ENCODE data around the gene EVL. TPM values are rescaled to one million over a fixed set of nuclear protein-coding genes. Genes with fewer than 3 reads are reported as not detected.

The EVL gene
- total RNA-seq, 5 donors from 2014 or later (not counting 1 experiment from before 2014, with no cell fraction given): 1,049 to 1,157 (median 1,125) TPM

GRCh38 chr14:100054316-100055075 lies 10.7 kb upstream of the EVL start:
- Histone ChIP-seq H3K27ac (ENCODE audit: low read length) (no peak overlapping the region), H3K27me3 (replicated peaks in 1 of 2; ENCODE audit: control insufficient read depth in 2 of 2, extremely low read depth in 1 of 2, insufficient read depth in 2 of 2, low read length in 1 of 2) (no peaks in the 10 kb centered on the region), H3K4me3 (ENCODE audit: control insufficient read depth in 1 of 2, extremely low read depth in 1 of 2, low read length in 1 of 2) (no peak overlapping the region), H3K4me1 (ENCODE audit: control insufficient read depth in 1 of 2, extremely low read depth in 1 of 2, insufficient read depth in 2 of 2, low read length in 2 of 2) (peaks cover 13 to 28% of the 10 kb centered on the region in 2 experiments), H3K9me3 (no peaks in the 10 kb centered on the region), H3K36me3 (ENCODE audit: control insufficient read depth in 2 of 2, extremely low read depth in 1 of 2, insufficient read depth in 1 of 2, low read length in 1 of 2) (no peaks in the 10 kb centered on the region)
- ATAC-seq (replicated peaks in 1 of 4) (no peak), DNase-seq (no peak)
- Mint-ChIP-seq H3K36me3 (no peaks in the 10 kb centered on the region), H3K27ac (no peak overlapping the region), H3K4me1 (peaks cover 34 to 42% (median 34%) of the 10 kb centered on the region in 3 donors), H3K9me3 (no peaks in the 10 kb centered on the region), H3K27me3 (no peaks in the 10 kb centered on the region), H3K4me3 (no peak overlapping the region)
- POLR2A ChIA-PET: interaction anchor here in 1 of 2 donors (0.7 kb wide), 1 partner anchor 106 kb away, joined by 11 read pairs; no protein-coding TSS in a partner anchor
- WGBS (ENCODE audit: insufficient coverage): 88% methylated on average over 7 of the region's 13 CpGs
- CTCF ChIA-PET: interaction anchor here (0.7 to 1.7 kb wide), 3 partner anchors 53 to 65 kb away, joined by 4 read pairs; no protein-coding TSS in a partner anchor

- Histone ChIP-seq H3K36me3 (ENCODE audit: control insufficient read depth in 2 of 2, extremely low read depth in 1 of 2, insufficient read depth in 1 of 2, low read length in 1 of 2) (no peaks in the 10 kb centered on the region), H3K27ac (ENCODE audit: low read length) (no peak overlapping the region), H3K27me3 (replicated peaks in 1 of 2; ENCODE audit: control insufficient read depth in 2 of 2, extremely low read depth in 1 of 2, insufficient read depth in 2 of 2, low read length in 1 of 2) (no peaks in the 10 kb centered on the region), H3K9me3 (no peaks in the 10 kb centered on the region), H3K4me3 (ENCODE audit: control insufficient read depth in 1 of 2, extremely low read depth in 1 of 2, low read length in 1 of 2) (no peak overlapping the region), H3K4me1 (ENCODE audit: control insufficient read depth in 1 of 2, extremely low read depth in 1 of 2, insufficient read depth in 2 of 2, low read length in 2 of 2) (peaks cover 32 to 44% of the 10 kb centered on the region in 2 experiments)
- Mint-ChIP-seq H3K27me3 (no peaks in the 10 kb centered on the region), H3K36me3 (no peaks in the 10 kb centered on the region), H3K27ac (peak overlapping the region; percentile 90 to 93), H3K9me3 (no peaks in the 10 kb centered on the region), H3K4me1 (peaks cover 47 to 59% (median 48%) of the 10 kb centered on the region in 3 donors), H3K4me3 (no peak overlapping the region)
- no peak for DNase-seq
- WGBS (ENCODE audit: insufficient coverage): 100% methylated on average over 1 of the region's 3 CpGs
- POLR2A ChIA-PET: no interaction called here
- ATAC-seq (replicated peaks in 1 of 4): no peak
- CTCF ChIA-PET: interaction anchor here (0.8 to 5.2 kb wide), 12 partner anchors 9 to 53 kb away, joined by 3 to 30 read pairs (median 4); partner anchors contain the start of gene EVL (in 1 of the 2)
Observed at GRCh38 chr14:100056431-100056830, 8.8 kb upstream of the EVL start.

GRCh38 chr14:100056964-100057795 lies 8.0 kb upstream of the EVL start:
- Histone ChIP-seq H3K27me3 (replicated peaks in 1 of 2; ENCODE audit: control insufficient read depth in 2 of 2, extremely low read depth in 1 of 2, insufficient read depth in 2 of 2, low read length in 1 of 2) (no peaks in the 10 kb centered on the region), H3K36me3 (ENCODE audit: control insufficient read depth in 2 of 2, extremely low read depth in 1 of 2, insufficient read depth in 1 of 2, low read length in 1 of 2) (no peaks in the 10 kb centered on the region), H3K9me3 (no peaks in the 10 kb centered on the region), H3K27ac (ENCODE audit: low read length) (no peak overlapping the region), H3K4me3 (ENCODE audit: control insufficient read depth in 1 of 2, extremely low read depth in 1 of 2, low read length in 1 of 2) (no peak overlapping the region), H3K4me1 (ENCODE audit: control insufficient read depth in 1 of 2, extremely low read depth in 1 of 2, insufficient read depth in 2 of 2, low read length in 2 of 2) (peaks cover 37 to 52% of the 10 kb centered on the region in 2 experiments)
- peak; percentile 75 to 83 (median 80) for ATAC-seq (replicated peaks in 1 of 4)
- no peaks in the 10 kb centered on the region for H3K36me3 Mint-ChIP-seq
- ChIA-PET POLR2A (interaction anchor here in 1 of 2 donors (0.6 kb wide), 1 partner anchor 1752 kb away, joined by 5 read pairs; no protein-coding TSS in a partner anchor), CTCF (interaction anchor here (0.6 to 5.2 kb wide), 14 partner anchors 8 to 52 kb away, joined by 3 to 30 read pairs (median 4); partner anchors contain the start of gene EVL (in 1 of the 2))
- no peaks in the 10 kb centered on the region for H3K27me3 Mint-ChIP-seq
- WGBS (ENCODE audit: insufficient coverage): 50% methylated on average over 1 of the region's 4 CpGs
- H3K27ac Mint-ChIP-seq: peak overlapping the region; percentile 90 to 93
- H3K4me3 Mint-ChIP-seq: peak overlapping the region in 2 of 3 donors; percentile 41 to 49
- H3K4me1 Mint-ChIP-seq: peaks cover 54 to 67% (median 56%) of the 10 kb centered on the region in 3 donors
- H3K9me3 Mint-ChIP-seq: no peaks in the 10 kb centered on the region
- DNase-seq: peak in 6 of 35 experiments; percentile 28 to 80 (median 42)

- H3K9me3 ChIP-seq: no peaks in the 10 kb centered on the region
- Mint-ChIP-seq H3K9me3 (no peaks in the 10 kb centered on the region), H3K36me3 (no peaks in the 10 kb centered on the region), H3K27ac (peak overlapping the region; percentile 93 to 94), H3K4me3 (peak overlapping the region; percentile 42 to 87 (median 53)), H3K27me3 (no peaks in the 10 kb centered on the region), H3K4me1 (peaks cover 71 to 84% (median 73%) of the 10 kb centered on the region in 3 donors)
- ChIA-PET POLR2A (no interaction called here), CTCF (interaction anchor here (1.0 to 5.2 kb wide), 6 partner anchors 12 to 50 kb away, joined by 3 to 30 read pairs (median 6); no protein-coding TSS in a partner anchor)
- peaks cover 50 to 65% of the 10 kb centered on the region in 2 experiments for H3K4me1 ChIP-seq (ENCODE audit: control insufficient read depth in 1 of 2, extremely low read depth in 1 of 2, insufficient read depth in 2 of 2, low read length in 2 of 2)
- peak overlapping the region; percentile 63 for H3K27ac ChIP-seq (ENCODE audit: low read length)
- DNase-seq: peak in 1 of 35 experiments; percentile 50
- 100% methylated on average over 1 of the region's 4 CpGs for WGBS (ENCODE audit: insufficient coverage)
- H3K27me3 ChIP-seq (replicated peaks in 1 of 2; ENCODE audit: control insufficient read depth in 2 of 2, extremely low read depth in 1 of 2, insufficient read depth in 2 of 2, low read length in 1 of 2): no peaks in the 10 kb centered on the region
- peak; percentile 50 to 54 (median 51) for ATAC-seq (replicated peaks in 1 of 4)
- no peaks in the 10 kb centered on the region for H3K36me3 ChIP-seq (ENCODE audit: control insufficient read depth in 2 of 2, extremely low read depth in 1 of 2, insufficient read depth in 1 of 2, low read length in 1 of 2)
- H3K4me3 ChIP-seq (ENCODE audit: control insufficient read depth in 1 of 2, extremely low read depth in 1 of 2, low read length in 1 of 2): no peak overlapping the region
Observed at GRCh38 chr14:100058777-100059437, 6.3 kb upstream of the EVL start.

DNA sequence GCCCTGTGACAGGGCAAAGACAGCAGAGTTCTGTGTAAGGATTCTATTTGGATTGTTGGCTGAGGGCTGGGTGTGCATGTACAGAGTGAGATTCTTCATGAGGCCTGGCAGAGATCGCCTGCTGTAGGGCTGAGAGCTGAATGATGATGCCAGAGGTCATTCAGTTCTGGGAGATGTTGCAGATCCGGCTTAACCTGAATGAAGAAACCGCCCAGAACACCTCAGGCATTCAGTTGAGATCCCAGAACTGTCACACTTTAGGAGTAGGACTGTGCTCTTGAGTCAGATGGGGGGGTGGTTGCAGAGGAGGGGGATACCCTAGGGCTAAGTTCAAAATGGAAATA lies 5.8 kb upstream of the EVL start:
- Mint-ChIP-seq H3K9me3 (no peaks in the 10 kb centered on the region), H3K4me3 (peak overlapping the region; percentile 42 to 87 (median 53)), H3K27me3 (no peaks in the 10 kb centered on the region), H3K4me1 (peaks cover 76 to 89% (median 77%) of the 10 kb centered on the region in 3 donors), H3K27ac (peak overlapping the region; percentile 93 to 94), H3K36me3 (no peaks in the 10 kb centered on the region)
- CTCF ChIA-PET: interaction anchor here in 1 of 2 donors (1.2 to 5.2 kb wide), 2 partner anchors 11 to 49 kb away, joined by 5 to 30 read pairs; no protein-coding TSS in a partner anchor
- DNase-seq (no peak), ATAC-seq (replicated peaks in 1 of 4) (no peak)
- H3K9me3 ChIP-seq: no peaks in the 10 kb centered on the region
- WGBS (ENCODE audit: insufficient coverage): 97% methylated on average over 3 of the region's 3 CpGs
- peaks cover 52 to 70% of the 10 kb centered on the region in 2 experiments for H3K4me1 ChIP-seq (ENCODE audit: control insufficient read depth in 1 of 2, extremely low read depth in 1 of 2, insufficient read depth in 2 of 2, low read length in 2 of 2)
- no peaks in the 10 kb centered on the region for H3K36me3 ChIP-seq (ENCODE audit: control insufficient read depth in 2 of 2, extremely low read depth in 1 of 2, insufficient read depth in 1 of 2, low read length in 1 of 2)
- no peaks in the 10 kb centered on the region for H3K27me3 ChIP-seq (replicated peaks in 1 of 2; ENCODE audit: control insufficient read depth in 2 of 2, extremely low read depth in 1 of 2, insufficient read depth in 2 of 2, low read length in 1 of 2)
- POLR2A ChIA-PET: no interaction called here
- H3K27ac ChIP-seq (ENCODE audit: low read length): peak overlapping the region; percentile 63
- H3K4me3 ChIP-seq (ENCODE audit: control insufficient read depth in 1 of 2, extremely low read depth in 1 of 2, low read length in 1 of 2): no peak overlapping the region

Measured in T-cell (primary cell).